GM18951 (cell line): ENCODE results near the gene SMCHD1.
"Not testable (repeated sequence)": the region's sequence is repeated elsewhere in the genome, so short reads cannot be mapped to it uniquely, and the experiment has no call there.

ENCODE experiments used
- POLR2A ChIP-seq: IDR thresholded peaks from 4 replicates; pipeline ENCODE4 v1.6.1; 2011; ENCODE audit warnings: mild to moderate bottlenecking; ENCODE audit not compliant: insufficient read length, insufficient read depth; ENCODE audit errors: extremely low read depth
- in situ Hi-C: fragments of 300-500 bp; cut with MboI; formaldehyde crosslinking; loops from one replicate; pipeline ENCODE4 v1.12.0; 2022; ENCODE audit warnings: low sequenced_read_pairs, mixed read lengths, inconsistent platforms; ENCODE audit not compliant: unreplicated experiment

SMCHD1 gene

DNA sequence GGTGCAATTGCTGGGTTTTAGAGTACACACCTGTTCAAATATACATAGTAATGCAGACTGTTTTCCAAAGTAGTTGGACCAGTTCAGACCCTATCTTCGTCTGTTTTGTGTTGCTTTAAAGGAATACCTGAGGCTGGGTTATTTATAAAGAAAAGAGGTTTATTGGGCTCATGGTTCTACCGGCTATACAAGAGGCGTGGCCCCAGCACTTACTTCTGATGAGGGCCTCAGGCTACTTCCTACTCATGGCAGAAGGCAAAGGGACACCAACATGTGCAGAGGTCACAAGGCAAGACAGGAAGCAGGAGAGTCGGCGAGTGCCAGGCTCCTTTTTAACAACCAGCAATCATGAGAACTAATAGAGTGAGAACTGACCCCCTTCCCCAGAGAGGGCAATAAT lies 169.3 kb downstream of the SMCHD1 start:
- no peak for TF ChIP-seq POLR2A
- in situ Hi-C loops, result no loop called here

DNA sequence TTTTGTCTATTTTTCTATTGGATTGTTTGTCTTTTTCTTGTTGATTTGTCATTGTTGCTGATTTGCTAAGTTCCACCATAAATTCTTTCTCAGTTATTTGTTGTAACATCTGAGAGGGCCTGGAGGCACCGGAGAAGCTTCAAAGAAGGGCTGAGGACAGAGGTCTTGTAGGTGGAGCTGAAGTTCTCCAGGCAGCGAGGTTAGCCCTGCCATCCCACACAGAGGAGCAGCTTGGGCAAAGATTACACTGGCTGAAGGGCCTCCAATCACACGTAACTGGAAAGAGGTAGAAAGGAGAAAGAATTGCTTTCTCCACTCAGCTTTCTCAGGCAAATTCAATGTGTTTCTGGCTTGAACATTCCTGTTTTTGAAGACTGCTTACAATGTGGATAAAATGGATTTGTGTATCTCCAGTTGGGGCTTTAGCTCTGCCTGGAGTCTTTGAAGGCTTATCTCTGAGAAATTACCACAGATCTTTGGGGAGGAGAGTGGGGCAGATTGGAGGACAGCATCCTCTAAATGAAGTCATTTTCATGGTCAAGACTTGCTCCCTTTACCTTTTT lies 170.2 kb downstream of the SMCHD1 start:
- in situ Hi-C loops, result no loop called here
- no peak for TF ChIP-seq POLR2A

DNA sequence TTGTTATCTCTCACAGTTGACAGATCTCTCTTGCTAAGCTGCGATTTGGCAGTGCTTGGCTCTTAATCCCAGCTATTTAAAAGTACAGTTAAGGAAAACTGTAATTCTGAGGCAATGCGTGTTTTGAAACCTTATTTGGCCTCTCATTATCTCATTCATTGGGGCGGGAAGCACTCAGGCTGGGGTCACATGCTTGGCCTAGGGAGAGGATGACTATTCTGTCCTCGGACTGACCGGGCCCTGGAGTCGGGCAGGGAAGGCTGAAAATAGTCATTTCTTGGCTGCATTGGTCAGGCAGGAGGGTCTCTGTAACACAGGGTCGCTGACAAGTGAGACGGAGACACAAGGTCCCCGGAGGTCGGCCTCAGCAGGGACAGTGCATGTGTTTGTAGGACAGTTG lies 171.1 kb downstream of the SMCHD1 start:
- in situ Hi-C loops, result no loop called here

DNA sequence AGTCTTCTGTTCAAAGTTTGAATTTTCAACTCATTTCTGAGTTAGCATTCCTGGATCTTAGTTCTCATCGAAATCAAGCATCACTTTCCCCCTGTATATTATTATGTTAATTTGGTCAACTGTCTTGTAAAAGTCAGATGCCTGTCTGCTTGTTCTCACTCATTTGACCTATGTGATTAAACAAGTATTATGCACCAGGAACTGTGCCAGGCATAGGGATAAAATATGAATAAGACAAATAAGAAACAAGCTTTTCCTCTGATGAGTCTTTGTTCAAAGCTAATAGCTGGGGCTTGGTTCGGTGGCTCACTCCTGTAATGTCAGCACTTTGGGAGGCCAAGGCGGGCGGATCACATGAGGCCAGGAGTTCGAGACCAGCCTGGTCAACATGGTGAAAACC lies 171.5 kb downstream of the SMCHD1 start:
- no peak for TF ChIP-seq POLR2A
- in situ Hi-C loops, result no loop called here

More for the DNA sequence above, 171.1 kb downstream of the SMCHD1 start:
- no peak for TF ChIP-seq POLR2A

DNA sequence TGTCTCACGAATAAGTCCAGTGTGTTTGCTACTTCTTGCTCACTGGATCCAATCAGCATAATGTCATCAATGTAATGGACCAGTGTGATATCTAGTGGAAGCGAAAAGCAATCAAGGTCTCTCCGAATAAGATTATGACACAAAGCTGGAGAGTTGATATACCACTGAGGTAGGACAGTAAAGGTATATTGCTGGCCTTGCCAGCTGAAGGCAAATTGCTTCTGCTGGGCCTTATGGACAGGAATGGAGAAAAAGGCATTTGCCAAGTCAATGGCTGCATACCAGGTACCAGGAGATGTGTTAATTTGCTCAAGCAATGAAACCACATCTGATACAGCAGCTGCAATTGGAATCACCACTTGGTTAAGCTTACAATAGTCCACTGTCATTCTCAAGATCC lies 180.6 kb downstream of the SMCHD1 start:
- in situ Hi-C loops, result not testable (repeated sequence)

DNA sequence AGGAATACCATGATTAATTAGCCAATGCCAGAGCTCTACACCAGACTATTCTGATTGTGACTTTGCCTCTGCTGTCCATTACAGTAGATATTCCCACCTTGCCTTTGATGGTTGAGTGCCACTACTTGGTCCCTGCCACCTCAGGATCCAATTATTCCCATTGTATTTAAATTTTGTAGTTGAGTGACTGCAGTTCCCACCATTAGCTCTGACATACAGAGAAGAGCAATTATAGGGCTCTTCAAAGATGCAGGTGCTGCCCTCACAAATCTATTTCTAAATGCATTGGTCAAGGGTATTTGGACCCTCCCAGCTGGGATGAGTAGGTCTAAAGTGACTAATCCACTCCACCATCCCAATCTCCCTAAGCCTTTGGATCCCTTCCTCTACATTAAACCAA lies 181.8 kb downstream of the SMCHD1 start:
- in situ Hi-C loops, result not testable (repeated sequence)

DNA sequence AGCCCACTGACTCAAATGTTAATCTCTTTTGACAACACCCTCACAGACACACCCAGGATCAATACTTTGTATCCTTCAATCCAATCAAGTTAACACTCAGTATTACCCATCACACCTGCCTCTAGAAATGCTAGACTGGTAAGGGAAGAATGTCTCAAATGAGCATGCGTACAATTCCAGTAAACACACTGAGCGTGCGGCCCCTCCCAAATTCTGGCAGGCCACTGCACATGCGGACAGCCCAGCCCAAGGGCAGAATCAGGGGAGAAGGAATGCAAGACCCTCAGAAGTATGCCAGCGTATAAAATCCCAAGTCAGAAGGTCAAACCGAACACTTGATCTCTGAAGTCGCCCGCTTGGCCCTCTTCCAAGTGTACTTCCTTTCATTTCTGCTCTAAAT lies 183.7 kb downstream of the SMCHD1 start:
- in situ Hi-C loops, result no loop called here
- TF ChIP-seq POLR2A, result no peak

DNA sequence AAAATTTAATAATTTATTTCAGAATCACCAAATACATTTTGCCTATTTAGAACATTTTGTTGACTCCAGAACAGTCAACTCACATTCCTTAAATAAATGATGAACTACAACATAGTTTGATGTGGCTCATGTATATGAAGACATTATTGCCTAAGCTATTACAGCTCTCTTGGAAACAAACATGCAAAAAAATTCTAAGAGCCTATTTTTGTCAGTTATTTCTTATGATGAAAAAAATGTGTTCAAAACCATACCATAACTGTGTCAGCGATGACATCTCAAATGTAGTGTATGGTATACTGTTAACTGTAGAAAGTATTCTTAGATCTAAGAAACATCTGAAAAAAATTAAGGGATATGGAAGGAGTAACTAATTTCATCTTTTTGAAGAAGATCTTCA lies 185.0 kb downstream of the SMCHD1 start:
- in situ Hi-C loops, result no loop called here
- no peak for TF ChIP-seq POLR2A

DNA sequence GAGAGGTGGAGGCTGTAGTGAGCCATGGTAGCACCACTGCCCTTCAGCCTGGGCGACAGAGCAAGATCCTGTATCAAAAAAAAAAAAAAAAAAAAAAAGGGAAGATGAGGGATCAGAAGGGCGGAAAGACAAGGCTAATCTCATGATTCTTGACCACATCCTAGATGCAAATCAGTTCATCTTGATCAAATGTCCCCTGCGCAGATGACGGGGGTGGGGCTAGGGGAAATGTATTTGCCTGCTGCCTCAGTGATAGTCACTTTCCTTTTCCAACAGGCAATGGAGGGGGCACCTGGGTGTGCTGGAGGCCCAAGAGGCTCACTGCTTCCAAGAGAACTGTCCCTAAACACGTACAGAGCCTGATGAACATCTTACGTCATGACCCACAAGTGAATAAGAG lies 187.6 kb downstream of the SMCHD1 start:
- TF ChIP-seq POLR2A, result no peak
- in situ Hi-C loops, result no loop called here

DNA sequence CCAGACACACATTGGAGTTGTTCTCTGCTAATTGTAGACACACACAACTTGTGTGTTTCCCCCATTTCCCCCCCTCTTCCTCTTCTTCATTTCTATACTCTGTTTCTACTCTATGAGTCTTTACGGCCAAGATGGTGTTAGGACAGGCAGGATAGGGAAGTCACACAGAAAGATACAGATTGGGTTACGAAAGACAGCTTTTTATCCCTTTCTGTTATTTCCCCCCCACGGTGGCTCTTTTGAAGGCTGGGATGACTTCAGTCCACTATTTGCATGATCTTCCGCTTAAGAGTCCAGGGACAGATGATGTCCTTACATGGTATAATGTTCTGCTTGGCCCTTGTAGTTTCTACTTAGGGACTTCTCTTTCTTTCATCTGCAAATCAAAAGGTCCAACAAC lies 189.6 kb downstream of the SMCHD1 start:
- TF ChIP-seq POLR2A, result no peak
- in situ Hi-C loops, result no loop called here

DNA sequence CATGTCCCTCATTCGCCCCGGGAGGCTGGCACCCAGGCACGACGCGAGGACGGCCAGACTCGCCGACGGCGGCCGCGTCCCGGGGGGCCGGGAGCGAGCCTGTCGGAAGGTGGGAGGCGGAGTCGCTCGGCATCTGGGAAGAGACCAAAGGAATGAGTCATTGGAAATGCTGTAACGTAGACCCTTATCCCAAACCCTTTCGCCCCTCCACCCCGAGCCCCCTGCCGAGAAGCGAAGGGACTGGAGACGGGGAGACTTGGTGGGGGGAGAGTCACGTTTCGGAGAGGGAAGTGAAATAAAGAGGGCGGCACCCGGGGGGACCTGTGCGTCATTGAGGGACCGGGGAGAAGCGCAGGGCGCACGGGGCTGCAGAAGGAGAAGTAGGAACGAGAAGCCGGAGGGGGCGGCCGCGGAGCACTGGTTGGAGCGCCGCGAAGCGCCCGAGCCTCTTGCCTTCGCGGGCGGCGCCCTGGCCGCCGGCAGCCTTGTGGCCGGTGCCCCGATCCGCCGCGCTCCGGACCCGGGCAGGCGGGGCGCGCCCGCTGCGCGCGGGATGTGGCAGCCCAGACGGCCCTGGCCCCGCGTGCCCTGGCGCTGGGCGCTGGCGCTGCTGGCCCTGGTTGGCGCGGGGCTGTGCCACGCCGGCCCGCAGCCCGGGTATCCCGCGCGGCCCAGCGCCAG lies 191.2 kb downstream of the SMCHD1 start, which contains the start of gene EMILIN2:
Gene EMILIN2, plus strand, starts transcription at position 371 of the 681 bp plus-strand sequence. Its CDS starts 183 bp downstream, at position 554.
- in situ Hi-C loops, result no loop called here
- TF ChIP-seq POLR2A, result no peak

DNA sequence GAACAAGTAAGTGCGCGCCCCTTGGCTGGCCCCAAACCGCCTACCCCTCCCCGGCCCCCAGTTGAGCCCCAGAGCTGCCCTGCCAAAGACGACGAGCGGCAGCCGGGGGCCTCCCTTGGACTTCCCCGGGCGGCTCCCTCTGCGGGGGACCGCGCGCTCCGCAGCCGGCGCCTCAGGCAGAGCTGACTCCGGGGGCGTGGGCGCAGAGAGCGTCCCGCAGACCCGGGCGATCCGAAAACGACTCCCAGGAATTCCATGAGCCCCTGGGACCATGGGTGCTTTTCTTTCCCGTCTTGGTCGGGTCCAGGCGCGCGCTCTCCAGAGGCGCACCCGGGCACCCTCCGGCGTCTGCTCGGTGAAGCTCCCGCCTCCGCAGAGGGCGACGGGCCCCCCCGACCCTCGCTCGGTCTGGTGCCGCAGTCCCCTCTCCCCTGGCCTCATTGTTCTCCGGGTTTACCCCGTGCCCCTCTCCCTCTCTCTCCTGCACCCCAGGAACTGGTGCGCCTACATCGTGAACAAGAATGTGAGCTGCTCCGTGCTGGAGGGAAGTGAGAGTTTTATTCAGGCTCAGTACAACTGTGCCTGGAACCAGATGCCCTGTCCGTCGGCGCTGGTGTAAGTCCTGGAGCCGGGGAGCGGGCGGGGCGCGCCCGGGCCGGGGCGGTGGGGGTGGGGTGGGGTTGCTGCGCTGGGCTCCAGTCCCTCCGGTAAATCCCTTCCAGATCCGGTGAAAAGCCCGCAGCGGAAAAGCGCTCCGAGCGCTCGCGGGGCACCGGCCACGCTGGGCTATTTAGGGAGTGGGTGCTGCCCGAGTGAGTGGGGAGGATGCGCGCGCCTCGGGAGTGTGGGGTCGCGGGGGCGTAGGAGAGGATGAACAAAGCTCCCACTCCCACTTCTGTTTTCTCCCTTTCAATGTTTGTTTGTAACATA lies 192.1 kb downstream of the SMCHD1 start:
- in situ Hi-C loops, result no loop called here
- no peak for TF ChIP-seq POLR2A

DNA sequence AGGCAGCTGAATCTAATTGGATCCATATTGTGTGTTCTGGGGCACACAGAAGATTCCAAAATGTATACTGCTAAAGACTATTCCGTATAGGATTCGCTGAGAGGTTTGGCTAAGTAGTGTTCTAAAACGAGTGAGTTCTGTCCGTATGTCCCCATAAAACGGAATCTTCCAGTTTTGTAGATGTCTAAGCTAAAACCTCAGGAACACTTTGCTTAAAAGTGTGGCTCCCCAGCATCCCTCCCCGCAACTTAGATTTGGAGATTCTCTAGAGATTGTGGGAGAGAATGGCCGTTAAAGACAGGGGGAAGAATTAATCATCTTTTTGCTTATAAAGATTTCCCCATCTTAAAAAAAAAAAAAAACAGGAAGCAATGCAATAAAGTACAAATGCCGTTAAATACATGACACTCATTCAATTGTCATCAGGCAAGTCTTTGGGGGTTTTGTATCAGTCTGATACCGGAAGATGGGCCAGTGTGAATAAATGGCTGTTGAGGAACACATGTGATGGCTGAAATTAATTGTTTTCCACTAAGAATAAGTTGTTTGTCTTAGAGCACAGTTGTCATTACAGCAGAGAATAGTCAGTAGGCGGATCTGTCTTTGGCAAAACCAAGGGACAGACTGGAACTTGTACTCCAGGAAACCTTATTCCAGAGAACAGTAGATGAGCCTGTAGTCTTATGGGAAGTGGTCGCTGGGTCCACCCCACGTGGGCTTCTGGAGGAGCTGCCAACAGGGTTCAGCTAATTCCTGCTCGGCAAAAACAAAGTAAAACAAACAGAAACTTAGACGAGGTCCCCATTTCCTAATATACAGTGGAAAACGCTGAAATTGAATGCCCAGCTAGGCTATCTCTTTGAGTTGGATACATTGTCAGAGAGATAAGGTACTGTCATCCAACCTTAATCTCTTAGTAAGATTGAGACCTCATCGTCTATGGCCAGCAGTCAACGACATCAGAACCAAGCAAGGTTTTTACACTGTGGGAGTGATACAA lies 193.0 kb downstream of the SMCHD1 start:
- no peak for TF ChIP-seq POLR2A
- in situ Hi-C loops, result no loop called here
